H1 (cell line): Measurements from ENCODE around the gene TCF7. TPM values are rescaled to one million over a fixed set of nuclear protein-coding genes. Genes with fewer than 3 reads are reported as not detected.

Experiments used
- CTCF ChIA-PET: fragments of 300-600 bp; sonication (Branson Sonifier 250); formaldehyde crosslinking; loops from one replicate; lab custom pipeline; 2021; ENCODE audit not compliant: partially characterized antibody; lab: Charles Lee
- POLR2A ChIA-PET: fragments of 300-600 bp; sonication (Branson Sonifier 250); formaldehyde crosslinking; loops from one replicate; lab custom pipeline; 2021; ENCODE audit warnings: inconsistent platforms; ENCODE audit not compliant: partially characterized antibody; lab: Charles Lee
- DNase-seq, 2 experiments: peaks; one replicate each; pipeline versions ENCODE4 v3.0.0 to v3.0.0-alpha.2; 2010 to 2022; ENCODE audit warnings: low spot score in 2 of 2, low read depth in 1 of 2, mixed read lengths in 1 of 2
- FAIRE-seq: peaks from 2 replicates; lab custom pipeline; 2011; peaks lifted over from hg19 to GRCh38; lab: Jason Lieb, UNC
- H2AFZ ChIP-seq: 2 replicates; pipeline ENCODE4 v1.8.1; 2012; ENCODE audit warnings: low read length, inconsistent platforms
- H2AK5ac ChIP-seq: 2 replicates; pipeline ENCODE4 v1.6.1; 2013; ENCODE audit warnings: low read depth, low read length
- H2BK120ac ChIP-seq: replicated peaks from 2 replicates; pipeline ENCODE3; 2013; ENCODE audit warnings: low read depth, low read length, inconsistent platforms
- H2BK12ac ChIP-seq: 2 replicates; pipeline ENCODE4 v1.6.1; 2013; ENCODE audit warnings: low read depth, low read length
- H2BK15ac ChIP-seq: 2 replicates; pipeline ENCODE4 v1.6.1; 2013; ENCODE audit warnings: low read length
- H2BK20ac ChIP-seq: 2 replicates; pipeline ENCODE4 v1.6.1; 2013; ENCODE audit warnings: low read length
- H2BK5ac ChIP-seq: 2 replicates; pipeline ENCODE4 v1.6.1; 2013; ENCODE audit warnings: low read depth, low read length
- H3K14ac ChIP-seq: 2 replicates; pipeline ENCODE4 v1.6.1; 2013; ENCODE audit warnings: inconsistent platforms; ENCODE audit not compliant: insufficient read length
- H3K18ac ChIP-seq: 2 replicates; pipeline ENCODE4 v1.6.1; 2013; ENCODE audit warnings: low read length; ENCODE audit errors: extremely low read depth
- H3K23ac ChIP-seq: 2 replicates; pipeline ENCODE4 v1.6.1; 2013; ENCODE audit warnings: inconsistent platforms; ENCODE audit not compliant: insufficient read length
- H3K23me2 ChIP-seq: 2 replicates; pipeline ENCODE4 v1.6.1; 2013; ENCODE audit warnings: low read depth, low read length
- H3K27ac ChIP-seq: 2 replicates; pipeline ENCODE4 v1.6.1; 2011; ENCODE audit warnings: low read depth, low read length, inconsistent platforms
- H3K27me3 ChIP-seq, 4 experiments: replicated peaks in 1 of 4; 1 replicate in 1 of 4; 2 replicates in 3 of 4; pipeline versions ENCODE4 v1.6.1 to v1.8.1; 2011 to 2013; ENCODE audit warnings: low read length in 3 of 4, mild to moderate bottlenecking in 3 of 4, inconsistent platforms in 2 of 4, mixed read lengths in 2 of 4, moderate library complexity in 1 of 4; ENCODE audit not compliant: control insufficient read depth in 3 of 4, insufficient read depth in 3 of 4; ENCODE audit errors: extremely low read depth in 1 of 4
- H3K36me3 ChIP-seq, 4 experiments: 2 replicates each; pipeline versions ENCODE4 v1.6.1 to v1.8.1; 2011 to 2013; ENCODE audit warnings: mild to moderate bottlenecking in 4 of 4, low read length in 3 of 4, moderate library complexity in 2 of 4, control low read depth in 1 of 4, inconsistent platforms in 1 of 4; ENCODE audit not compliant: insufficient read depth in 4 of 4, control insufficient read depth in 2 of 4
- H3K4ac ChIP-seq: replicated peaks from 2 replicates; pipeline ENCODE3; 2013; ENCODE audit warnings: low read length, low read depth, mixed read lengths, inconsistent platforms; ENCODE audit not compliant: insufficient read length
- H3K4me1 ChIP-seq, 4 experiments: replicated peaks in 1 of 4; 1 replicate in 1 of 4; 2 replicates in 3 of 4; pipeline versions ENCODE4 v1.6.1 to v1.8.1; 2011 to 2013; ENCODE audit warnings: low read length in 3 of 4, inconsistent platforms in 2 of 4, mixed read lengths in 1 of 4; ENCODE audit not compliant: insufficient read depth in 4 of 4, control insufficient read depth in 3 of 4
- H3K4me2 ChIP-seq, 2 experiments: 2 replicates each; pipeline versions ENCODE4 v1.6.1 to v1.8.1; 2011 to 2013; ENCODE audit warnings: low read depth in 2 of 2, low read length in 2 of 2, control low read depth in 1 of 2, inconsistent platforms in 1 of 2, mild to moderate bottlenecking in 1 of 2; ENCODE audit not compliant: insufficient read depth in 1 of 2
- H3K4me3 ChIP-seq, 4 experiments: fragments of 200-600, 300-600 bp in 1 of 4; sonication (generic), shearing (Covaris generic), sonication (Bioruptor Twin) in 1 of 4; 2 replicates each; pipeline versions ENCODE4 v1.5.1 to v1.8.1; 2011 to 2016; ENCODE audit warnings: low read length in 4 of 4, low read depth in 3 of 4, control low read depth in 2 of 4, inconsistent platforms in 2 of 4, mild to moderate bottlenecking in 2 of 4, mixed read lengths in 1 of 4, moderate library complexity in 1 of 4; ENCODE audit not compliant: insufficient read depth in 2 of 4; ENCODE audit errors: extremely low read depth in 1 of 4
- H3K56ac ChIP-seq: replicated peaks from 2 replicates; pipeline ENCODE3; 2013; ENCODE audit warnings: low read depth, mild to moderate bottlenecking, mixed read lengths, low read length, inconsistent platforms; ENCODE audit not compliant: insufficient read length
- H3K79me1 ChIP-seq: 2 replicates; pipeline ENCODE4 v1.6.1; 2013; ENCODE audit warnings: low read depth, low read length, control low read depth
- H3K79me2 ChIP-seq, 2 experiments: 2 replicates each; pipeline versions ENCODE4 v1.6.1 to v1.8.1; 2012 to 2013; ENCODE audit warnings: low read length in 2 of 2, mild to moderate bottlenecking in 2 of 2, inconsistent platforms in 1 of 2; ENCODE audit not compliant: insufficient read depth in 2 of 2, control insufficient read depth in 1 of 2
- H3K9ac ChIP-seq, 4 experiments: replicated peaks in 1 of 4; 1 replicate in 1 of 4; 2 replicates in 3 of 4; pipeline versions ENCODE4 v1.6.1 to v1.8.1; 2011 to 2013; ENCODE audit warnings: low read depth in 3 of 4, low read length in 3 of 4, control low read depth in 2 of 4, mild to moderate bottlenecking in 2 of 4, moderate library complexity in 2 of 4, inconsistent platforms in 1 of 4; ENCODE audit errors: extremely low read depth in 1 of 4
- H3K9me3 ChIP-seq, 2 experiments: 2 replicates each; pipeline versions ENCODE4 v1.6.1 to v1.8.1; 2012 to 2013; ENCODE audit warnings: mild to moderate bottlenecking in 2 of 2, moderate library complexity in 2 of 2, control low read depth in 1 of 2, inconsistent platforms in 1 of 2, low read depth in 1 of 2, low read length in 1 of 2, mixed read lengths in 1 of 2; ENCODE audit not compliant: insufficient read depth in 2 of 2
- H4K20me1 ChIP-seq, 2 experiments: replicated peaks in 1 of 2; 2 replicates each; pipeline versions ENCODE3 to v1.8.1; 2011 to 2013; ENCODE audit warnings: inconsistent platforms in 2 of 2, low read length in 2 of 2, mild to moderate bottlenecking in 1 of 2; ENCODE audit not compliant: insufficient read depth in 2 of 2, control insufficient read depth in 1 of 2
- H4K5ac ChIP-seq: 2 replicates; pipeline ENCODE4 v1.6.1; 2013; ENCODE audit warnings: low read length, low read depth, mixed read lengths, inconsistent platforms; ENCODE audit not compliant: insufficient read length
- H4K8ac ChIP-seq: 2 replicates; pipeline ENCODE4 v1.8.0; 2013; ENCODE audit warnings: mild to moderate bottlenecking, moderate library complexity, low read length, inconsistent platforms; ENCODE audit not compliant: insufficient read depth; ENCODE audit errors: extremely low read depth
- H4K91ac ChIP-seq: replicated peaks from 2 replicates; pipeline ENCODE3; 2013; ENCODE audit warnings: low read length, mixed read lengths, inconsistent platforms; ENCODE audit not compliant: insufficient read length
- WGBS, 2 experiments: shearing (Covaris generic) in 1 of 2; methylation state at CpG; one replicate each; pipeline versions ENCODE4 v1.1.6 to v1.1.7; 2013 to 2015; ENCODE audit warnings: low lambda C conversion rate in 2 of 2, mixed read lengths in 2 of 2, inconsistent platforms in 1 of 2, low coverage in 1 of 2, missing lambda C conversion rate in 1 of 2; ENCODE audit not compliant: insufficient replicate concordance in 2 of 2, insufficient coverage in 1 of 2, insufficient read length in 1 of 2; ENCODE audit errors: extremely low coverage in 1 of 2, missing lambda C conversion rate in 1 of 2; 5-methylcytosine and 5-hydroxymethylcytosine counted together
- polyA plus RNA-seq, 7 experiments: library from polyadenylated mRNA; depleted of rRNA in 3 of 7; stranded (reverse) in 5 of 7; unstranded in 2 of 7; fragments of >200 nt in 5 of 7; fragments of 200-250 nt in 2 of 7; gene quantifications; 1 replicate in 5 of 7; 2 replicates in 1 of 7; 4 replicates in 1 of 7; pipeline versions ENCODE4 v1.2.1 to v1.2.3, GENCODE V29; 2011 to 2013; ENCODE audit warnings: missing spikeins in 2 of 7, mixed read lengths in 2 of 7
- total RNA-seq: library from RNA; stranded (reverse); fragmentation: NEBNext Ultra II Directional; extraction: Animal tissue kit (Norgen Biotek cat#: 25700); gene quantifications from 2 replicates; pipeline ENCODE4 v1.2.1, GENCODE V29; 2021

Gene TCF7
- total and polyA plus RNA-seq, 2 of the 8 experiments (the other 6 are each of a cell fraction or from before 2014, with no cell fraction given) = 4.7 to 8.5 TPM

- no peak overlapping the region for H3K4me2 ChIP-seq
- 70% methylated on average over 2 of the region's 3 CpGs; no CpG with 5 or more reads in 1 of the 2 experiments for WGBS, 2 experiments
- no peak overlapping the region for H2BK15ac ChIP-seq
- H2BK12ac ChIP-seq = no peak overlapping the region
- H3K18ac ChIP-seq = no peak overlapping the region
- DNase-seq (no peak), FAIRE-seq (no peak)
- H3K23ac ChIP-seq = no peak overlapping the region
- no peak overlapping the region for H3K9ac ChIP-seq
- no peak overlapping the region for H3K27ac ChIP-seq
- no peaks in the 10 kb centered on the region; a peak in 1 of 7 replicates for H3K4me1 ChIP-seq
- no peak overlapping the region for H2AFZ ChIP-seq
- no peak overlapping the region for H3K14ac ChIP-seq
- H3K56ac ChIP-seq = no peak overlapping the region
- H4K8ac ChIP-seq = no peak overlapping the region; the same call in 1 of the 2 replicates
- ChIA-PET POLR2A (interaction anchor here (2.5 kb wide), 1 partner anchor 11 kb away, joined by 5 read pairs; no protein-coding TSS in a partner anchor), CTCF (interaction anchor here (1.1 to 21.7 kb wide), 3 partner anchors 11 to 82 kb away, joined by 4 to 270 read pairs (median 148); no protein-coding TSS in a partner anchor)
- H3K23me2 ChIP-seq = no peaks in the 10 kb centered on the region
- no peak overlapping the region for H3K4ac ChIP-seq
- no peak overlapping the region for H2BK5ac ChIP-seq
- no peak overlapping the region for H4K5ac ChIP-seq
- H3K4me3 ChIP-seq = no peak overlapping the region
- no peaks in the 10 kb centered on the region for H3K79me2 ChIP-seq
- H3K36me3 ChIP-seq = no peaks in the 10 kb centered on the region; a peak in 1 of 8 replicates
- H2BK120ac ChIP-seq = no peak overlapping the region
- no peak overlapping the region for H2AK5ac ChIP-seq
- H2BK20ac ChIP-seq = no peak overlapping the region
- H4K20me1 ChIP-seq = peaks cover 7 to 20% of the 10 kb centered on the region in 2 experiments
- H3K27me3 ChIP-seq = no peaks in the 10 kb centered on the region
- H3K79me1 ChIP-seq = peaks cover 4% of the 10 kb centered on the region; the same call in 1 of the 2 replicates
- no peak overlapping the region for H4K91ac ChIP-seq
- H3K9me3 ChIP-seq = no peaks in the 10 kb centered on the region
These were observed 8.0 kb downstream of the TCF7 start for GRCh38 chr5:134122530-134122929.
